HL-60 (cell line): Measurements from ENCODE around the gene RAB31.

ENCODE experiments used
- DNase-seq, 2 experiments: peaks; one replicate each; pipeline ENCODE4 v3.0.0-alpha.2; 2010 to 2020; ENCODE audit warnings: low read depth in 1 of 2, low spot score in 1 of 2
- H3K27ac ChIP-seq: fragments of 250-450 bp; sonication (Bioruptor Pico); replicated peaks from 2 replicates; pipeline ENCODE4 v1.5.1; 2020; ENCODE audit warnings: mild to moderate bottlenecking, moderate library complexity
- H3K27me3 ChIP-seq: fragments of 250-450 bp; sonication (Bioruptor Pico); 2 replicates; pipeline ENCODE4 v1.5.1; 2021; ENCODE audit warnings: mild to moderate bottlenecking, moderate library complexity; ENCODE audit not compliant: insufficient read depth, poor library complexity, severe bottlenecking
- H3K4me3 ChIP-seq: replicated peaks from 2 replicates; pipeline ENCODE4 v1.5.1; 2011; ENCODE audit warnings: mild to moderate bottlenecking, control low read depth, low read length; ENCODE audit not compliant: insufficient read depth
- GABPA ChIP-seq: IDR thresholded peaks from 2 replicates; pipeline ENCODE4 v1.6.1; 2012; ENCODE audit warnings: low read depth
- POLR2AphosphoS5 ChIP-seq: IDR thresholded peaks from 2 replicates; pipeline ENCODE4 v1.6.1; 2012; ENCODE audit warnings: low read depth
- SPI1 ChIP-seq: IDR thresholded peaks from 2 replicates; pipeline ENCODE4 v1.6.1; 2012; ENCODE audit warnings: low read depth, mild to moderate bottlenecking, borderline replicate concordance
- TF ChIP-seq, protein P1 (sequence below): IDR thresholded peaks from one replicate; pipeline ENCODE4 v1.5.1; 2011; ENCODE audit warnings: low read length, control low read depth, inconsistent platforms; ENCODE audit not compliant: insufficient read depth
- TF ChIP-seq, protein P2 (sequence below): IDR thresholded peaks from 2 replicates; pipeline ENCODE4 v1.6.1; 2012; ENCODE audit warnings: low read depth; ENCODE audit not compliant: insufficient replicate concordance

The RAB31 gene

DNA sequence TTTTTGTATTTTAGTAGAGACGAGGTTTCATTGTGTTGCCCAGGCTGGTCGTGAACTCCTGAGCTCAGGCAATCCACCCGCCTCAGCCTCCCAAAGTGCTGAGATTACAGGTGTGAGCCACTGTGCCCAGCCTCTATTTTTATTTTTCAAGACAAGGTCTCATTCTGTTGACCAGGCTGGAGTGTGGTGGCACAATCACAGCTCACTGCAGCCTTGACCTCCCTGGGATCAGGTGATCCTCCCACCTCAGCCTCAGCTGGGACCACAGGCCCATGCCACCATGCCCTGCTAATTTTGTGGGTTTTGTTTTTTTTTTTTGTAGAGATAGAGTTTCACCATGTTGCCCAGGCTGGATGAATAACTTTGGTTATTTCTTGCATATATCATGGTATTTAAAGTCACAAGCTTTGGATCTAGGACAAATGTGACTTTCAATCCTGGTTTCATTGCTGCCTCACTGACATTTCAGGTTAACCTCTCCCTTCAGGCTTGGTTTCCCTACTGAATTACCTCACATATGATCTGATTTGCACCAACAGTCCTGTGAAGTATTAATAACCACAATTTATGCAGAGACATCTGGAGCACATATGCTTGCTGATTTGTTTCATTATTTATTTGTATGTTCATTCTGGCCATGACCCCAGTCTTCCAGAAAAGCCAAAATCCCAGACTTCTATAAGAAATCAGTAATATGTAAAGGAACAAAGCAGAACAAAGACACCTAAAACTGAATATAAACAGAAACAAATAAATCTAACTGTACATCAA is 17.5 kb upstream of the RAB31 start:
- no peak overlapping the region for H3K4me3 ChIP-seq
- TF ChIP-seq SPI1 (no peak), POLR2AphosphoS5 (no peak), GABPA (no peak)
- TF ChIP-seq, protein P1, sequence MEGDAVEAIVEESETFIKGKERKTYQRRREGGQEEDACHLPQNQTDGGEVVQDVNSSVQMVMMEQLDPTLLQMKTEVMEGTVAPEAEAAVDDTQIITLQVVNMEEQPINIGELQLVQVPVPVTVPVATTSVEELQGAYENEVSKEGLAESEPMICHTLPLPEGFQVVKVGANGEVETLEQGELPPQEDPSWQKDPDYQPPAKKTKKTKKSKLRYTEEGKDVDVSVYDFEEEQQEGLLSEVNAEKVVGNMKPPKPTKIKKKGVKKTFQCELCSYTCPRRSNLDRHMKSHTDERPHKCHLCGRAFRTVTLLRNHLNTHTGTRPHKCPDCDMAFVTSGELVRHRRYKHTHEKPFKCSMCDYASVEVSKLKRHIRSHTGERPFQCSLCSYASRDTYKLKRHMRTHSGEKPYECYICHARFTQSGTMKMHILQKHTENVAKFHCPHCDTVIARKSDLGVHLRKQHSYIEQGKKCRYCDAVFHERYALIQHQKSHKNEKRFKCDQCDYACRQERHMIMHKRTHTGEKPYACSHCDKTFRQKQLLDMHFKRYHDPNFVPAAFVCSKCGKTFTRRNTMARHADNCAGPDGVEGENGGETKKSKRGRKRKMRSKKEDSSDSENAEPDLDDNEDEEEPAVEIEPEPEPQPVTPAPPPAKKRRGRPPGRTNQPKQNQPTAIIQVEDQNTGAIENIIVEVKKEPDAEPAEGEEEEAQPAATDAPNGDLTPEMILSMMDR: no peak
- TF ChIP-seq, protein P2, sequence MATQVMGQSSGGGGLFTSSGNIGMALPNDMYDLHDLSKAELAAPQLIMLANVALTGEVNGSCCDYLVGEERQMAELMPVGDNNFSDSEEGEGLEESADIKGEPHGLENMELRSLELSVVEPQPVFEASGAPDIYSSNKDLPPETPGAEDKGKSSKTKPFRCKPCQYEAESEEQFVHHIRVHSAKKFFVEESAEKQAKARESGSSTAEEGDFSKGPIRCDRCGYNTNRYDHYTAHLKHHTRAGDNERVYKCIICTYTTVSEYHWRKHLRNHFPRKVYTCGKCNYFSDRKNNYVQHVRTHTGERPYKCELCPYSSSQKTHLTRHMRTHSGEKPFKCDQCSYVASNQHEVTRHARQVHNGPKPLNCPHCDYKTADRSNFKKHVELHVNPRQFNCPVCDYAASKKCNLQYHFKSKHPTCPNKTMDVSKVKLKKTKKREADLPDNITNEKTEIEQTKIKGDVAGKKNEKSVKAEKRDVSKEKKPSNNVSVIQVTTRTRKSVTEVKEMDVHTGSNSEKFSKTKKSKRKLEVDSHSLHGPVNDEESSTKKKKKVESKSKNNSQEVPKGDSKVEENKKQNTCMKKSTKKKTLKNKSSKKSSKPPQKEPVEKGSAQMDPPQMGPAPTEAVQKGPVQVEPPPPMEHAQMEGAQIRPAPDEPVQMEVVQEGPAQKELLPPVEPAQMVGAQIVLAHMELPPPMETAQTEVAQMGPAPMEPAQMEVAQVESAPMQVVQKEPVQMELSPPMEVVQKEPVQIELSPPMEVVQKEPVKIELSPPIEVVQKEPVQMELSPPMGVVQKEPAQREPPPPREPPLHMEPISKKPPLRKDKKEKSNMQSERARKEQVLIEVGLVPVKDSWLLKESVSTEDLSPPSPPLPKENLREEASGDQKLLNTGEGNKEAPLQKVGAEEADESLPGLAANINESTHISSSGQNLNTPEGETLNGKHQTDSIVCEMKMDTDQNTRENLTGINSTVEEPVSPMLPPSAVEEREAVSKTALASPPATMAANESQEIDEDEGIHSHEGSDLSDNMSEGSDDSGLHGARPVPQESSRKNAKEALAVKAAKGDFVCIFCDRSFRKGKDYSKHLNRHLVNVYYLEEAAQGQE: no peak
- no peak overlapping the region for H3K27ac ChIP-seq
- DNase-seq: no peak
- H3K27me3 ChIP-seq: no peaks in the 10 kb centered on the region

DNA sequence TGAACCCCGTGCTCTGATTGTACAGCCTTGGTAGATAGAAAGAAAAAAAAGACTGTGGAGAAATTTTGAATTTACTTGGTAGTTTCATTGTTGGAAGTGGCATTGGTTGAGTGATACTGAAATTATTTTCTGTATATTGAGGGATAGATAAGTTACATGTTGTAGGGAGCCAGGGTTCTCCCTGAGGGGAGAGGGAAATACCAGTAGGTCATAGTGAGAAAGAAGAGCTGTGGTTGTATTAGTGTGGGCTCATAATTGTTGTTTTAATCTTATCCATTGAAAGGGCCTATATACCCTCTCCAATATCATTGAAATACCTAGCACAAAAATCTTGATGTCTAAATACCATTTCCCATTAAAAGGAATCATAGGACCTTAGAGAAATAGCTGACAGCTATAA is 16.9 kb upstream of the RAB31 start:
- TF ChIP-seq GABPA (no peak), SPI1 (no peak), POLR2AphosphoS5 (no peak)
- TF ChIP-seq, protein P2: no peak
- TF ChIP-seq, protein P1: no peak
- H3K27ac ChIP-seq: no peak overlapping the region
- H3K4me3 ChIP-seq: no peak overlapping the region
- H3K27me3 ChIP-seq: no peaks in the 10 kb centered on the region
- no peak for DNase-seq

DNA sequence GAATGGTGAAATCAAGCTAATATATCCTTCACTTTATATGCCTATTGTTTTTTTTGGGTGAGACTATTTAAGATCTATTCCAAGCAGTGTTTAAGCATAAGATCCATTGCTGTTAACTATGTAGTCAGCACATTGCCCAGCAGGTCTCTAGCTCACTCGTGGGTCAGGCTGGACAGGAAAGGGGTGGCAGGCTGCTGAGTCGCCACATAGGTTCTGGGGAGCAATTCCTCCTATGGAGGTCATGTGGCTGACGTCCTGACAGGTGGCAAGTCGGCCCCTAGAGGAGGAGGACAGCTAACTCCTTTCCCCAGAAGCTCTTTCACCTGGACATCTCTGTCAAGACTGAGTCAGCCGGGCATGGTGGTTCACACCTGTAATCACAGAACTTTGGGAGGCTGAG is 13.9 kb upstream of the RAB31 start:
- Histone ChIP-seq H3K27me3 (no peaks in the 10 kb centered on the region), H3K27ac (no peak overlapping the region), H3K4me3 (no peak overlapping the region)
- DNase-seq: no peak
- TF ChIP-seq, protein P2: no peak
- no peak for TF ChIP-seq POLR2AphosphoS5
- no peak for TF ChIP-seq SPI1
- TF ChIP-seq, protein P1: no peak
- TF ChIP-seq GABPA: no peak
